Lower leg skin (tissue), 4 donors: ENCODE data around the gene CCR5AS.

Source experiments
- DNase-seq, 2 donors: peaks; one replicate each; pipeline ENCODE4 v3.0.0-alpha.2; 2019; ENCODE audit warnings: low spot score in 2 of 2
- H3K4me3 ChIP-seq: fragments of 200-600 bp; sonication (generic); 2 replicates; pipeline ENCODE4 v1.5.1; 2017; ENCODE audit warnings: mild to moderate bottlenecking, low read depth; ENCODE audit not compliant: poor library complexity, severe bottlenecking
- POLR2A ChIP-seq, 2 donors: fragments of 450-650 bp; IDR thresholded peaks; one replicate each; pipeline ENCODE4 v1.6.1; 2016 to 2017; ENCODE audit warnings: antibody characterized with exemption in 2 of 2, mild to moderate bottlenecking in 1 of 2, moderate library complexity in 1 of 2
- WGBS, 2 donors: methylation state at CpG; one replicate each; pipeline ENCODE4 v1.1.5; 2018; 5-methylcytosine and 5-hydroxymethylcytosine counted together
- intact Hi-C: fragments of 100-400 bp; cut with DNase I; formaldehyde crosslinking; loops from one replicate; pipeline ENCODE4 v1.15.0; 2023; ENCODE audit warnings: low total_unique reads
- TF ChIP-seq, protein P1 (sequence below), 3 donors: fragments of 450-650 bp; IDR thresholded peaks; one replicate each; pipeline ENCODE4 v1.5.1; 2016; ENCODE audit warnings: antibody characterized with exemption in 3 of 3, mild to moderate bottlenecking in 3 of 3, moderate library complexity in 2 of 3

Gene CCR5AS

DNA sequence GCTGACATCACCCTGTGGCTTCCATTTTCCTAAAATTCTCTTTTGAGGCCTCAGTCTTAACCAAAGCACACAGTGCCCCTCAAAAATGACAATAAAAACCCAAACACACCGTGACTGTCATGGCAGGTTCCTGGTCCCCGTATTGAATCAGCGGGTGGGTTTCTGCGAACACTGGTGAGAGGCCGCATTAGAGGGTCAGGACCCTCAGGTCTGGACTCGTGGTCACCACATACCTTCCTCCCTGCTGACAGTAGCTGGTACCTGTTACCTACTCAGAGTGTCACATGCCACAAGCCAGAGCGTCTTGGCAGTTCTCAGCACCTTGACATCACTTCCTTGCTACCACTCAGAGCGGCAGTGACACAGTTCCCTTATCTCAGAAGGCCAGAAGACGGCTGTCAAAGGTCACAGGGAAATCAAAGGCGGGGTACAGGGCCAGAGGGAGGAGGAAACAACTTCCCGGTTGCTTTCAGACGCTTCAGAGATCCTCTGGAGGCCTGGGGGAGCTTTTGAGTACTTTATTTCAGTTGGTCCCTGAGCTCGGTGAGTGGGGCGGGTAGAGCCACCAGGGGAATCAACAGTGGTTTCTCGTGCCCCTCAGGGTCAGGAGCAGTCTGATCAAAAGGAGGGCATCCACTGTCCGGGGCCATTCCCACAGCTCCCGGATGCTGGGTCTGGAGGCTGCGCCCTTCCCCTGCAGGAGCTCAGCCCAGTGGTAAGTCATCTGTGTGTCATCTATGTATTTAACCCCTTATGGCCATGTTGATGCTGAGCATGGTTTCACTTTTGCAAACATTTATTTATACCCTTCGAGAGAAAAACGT, at the start of gene CCR5AS, which contains the start of gene CCRL2:
Gene CCR5AS, minus strand, starts transcription at position 279 of the 824 bp plus-strand sequence.
Gene CCRL2, plus strand, starts transcription at position 472 of the 824 bp plus-strand sequence. CDS start 821 bp downstream, outside the sequence.
- WGBS, 2 donors: 53 to 64% methylated on average over 20 of the region's 20 CpGs
- TF ChIP-seq POLR2A (IDR thresholded peaks at IDR 0.05): no peak
- TF ChIP-seq, protein P1, sequence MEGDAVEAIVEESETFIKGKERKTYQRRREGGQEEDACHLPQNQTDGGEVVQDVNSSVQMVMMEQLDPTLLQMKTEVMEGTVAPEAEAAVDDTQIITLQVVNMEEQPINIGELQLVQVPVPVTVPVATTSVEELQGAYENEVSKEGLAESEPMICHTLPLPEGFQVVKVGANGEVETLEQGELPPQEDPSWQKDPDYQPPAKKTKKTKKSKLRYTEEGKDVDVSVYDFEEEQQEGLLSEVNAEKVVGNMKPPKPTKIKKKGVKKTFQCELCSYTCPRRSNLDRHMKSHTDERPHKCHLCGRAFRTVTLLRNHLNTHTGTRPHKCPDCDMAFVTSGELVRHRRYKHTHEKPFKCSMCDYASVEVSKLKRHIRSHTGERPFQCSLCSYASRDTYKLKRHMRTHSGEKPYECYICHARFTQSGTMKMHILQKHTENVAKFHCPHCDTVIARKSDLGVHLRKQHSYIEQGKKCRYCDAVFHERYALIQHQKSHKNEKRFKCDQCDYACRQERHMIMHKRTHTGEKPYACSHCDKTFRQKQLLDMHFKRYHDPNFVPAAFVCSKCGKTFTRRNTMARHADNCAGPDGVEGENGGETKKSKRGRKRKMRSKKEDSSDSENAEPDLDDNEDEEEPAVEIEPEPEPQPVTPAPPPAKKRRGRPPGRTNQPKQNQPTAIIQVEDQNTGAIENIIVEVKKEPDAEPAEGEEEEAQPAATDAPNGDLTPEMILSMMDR (IDR thresholded peaks at IDR 0.05): no peak
- no peak within 1 kb of the TSS for H3K4me3 ChIP-seq
- DNase-seq: peak; percentile 51 to 88
- intact Hi-C loops: no loop called here

DNA sequence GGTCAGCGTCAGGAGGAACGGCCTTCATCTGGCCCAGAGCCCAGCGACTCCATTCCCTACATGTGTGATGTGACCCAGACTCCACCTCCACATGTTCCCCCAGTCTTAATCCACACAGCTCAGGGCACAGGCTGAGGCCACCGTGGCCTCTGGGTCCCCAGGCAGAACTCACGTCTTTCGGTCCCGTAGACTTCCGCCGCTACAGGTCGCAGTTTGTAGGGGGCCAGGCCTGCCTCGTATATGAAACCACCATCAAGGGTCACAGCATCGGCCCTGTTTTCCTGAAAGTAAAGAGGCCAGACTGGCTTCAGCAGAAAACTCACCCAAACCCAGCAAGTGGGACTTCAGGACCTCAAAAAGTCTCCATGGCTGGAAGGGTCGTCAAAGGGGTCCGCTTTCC, 49.3 kb upstream of the CCR5AS start:
- intact Hi-C loops: no loop called here
- peak in 1 of 2 donors; percentile 74 for DNase-seq
- WGBS, 2 donors: 87 to 93% methylated on average over 14 of the region's 14 CpGs
- no peak overlapping the region for H3K4me3 ChIP-seq
- TF ChIP-seq, protein P1 (IDR thresholded peaks at IDR 0.05): no peak
- no peak for TF ChIP-seq POLR2A (IDR thresholded peaks at IDR 0.05)

DNA sequence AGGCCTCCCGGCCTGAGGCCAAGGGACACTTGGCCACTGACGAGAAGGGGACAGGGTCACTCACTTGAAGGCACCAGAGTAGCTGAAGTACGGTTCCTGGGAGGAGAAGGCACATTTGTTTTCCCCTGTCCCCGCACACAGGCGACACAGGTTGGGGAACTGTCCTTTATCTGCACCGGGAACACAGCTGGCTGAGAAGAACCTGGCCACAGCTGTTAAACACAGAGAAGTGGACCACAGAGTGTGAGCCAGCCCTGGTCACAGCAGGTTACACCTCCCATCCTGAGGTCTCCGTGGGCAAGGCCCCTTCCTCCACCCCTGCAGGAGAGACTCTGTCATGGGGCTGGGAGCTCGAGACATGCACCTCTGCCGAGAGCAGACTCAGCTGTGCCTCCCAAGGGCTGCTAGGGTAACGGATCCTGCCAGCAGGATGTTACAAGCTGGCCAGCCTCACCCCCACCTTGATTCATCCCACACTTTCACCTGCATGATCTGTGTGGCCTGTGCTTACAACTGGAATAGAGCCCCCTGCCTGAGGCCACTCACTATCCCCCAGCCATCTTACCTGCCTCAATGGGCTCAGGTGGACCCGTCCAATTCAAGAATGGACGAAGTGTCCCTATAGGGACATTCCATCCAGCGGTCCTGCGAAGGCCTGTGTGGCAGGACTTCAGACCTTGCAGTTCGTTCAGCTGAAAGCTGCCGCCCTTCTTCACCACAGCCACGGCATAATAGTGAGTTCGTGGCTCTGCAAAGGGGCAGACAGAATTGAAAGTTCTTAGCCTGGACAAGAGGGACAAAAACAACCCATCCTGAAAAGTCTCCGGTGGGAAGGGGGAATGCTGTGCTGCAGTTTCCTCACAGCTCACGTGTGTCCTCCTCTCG, 48.6 kb upstream of the CCR5AS start:
- WGBS, 2 donors: 86 to 89% methylated on average over 20 to 21 of the region's 21 CpGs
- intact Hi-C loops: no loop called here
- DNase-seq: peak in 1 of 2 donors; percentile 74
- TF ChIP-seq, protein P1 (IDR thresholded peaks at IDR 0.05): no peak
- no peak for TF ChIP-seq POLR2A (IDR thresholded peaks at IDR 0.05)
- no peak overlapping the region for H3K4me3 ChIP-seq

DNA sequence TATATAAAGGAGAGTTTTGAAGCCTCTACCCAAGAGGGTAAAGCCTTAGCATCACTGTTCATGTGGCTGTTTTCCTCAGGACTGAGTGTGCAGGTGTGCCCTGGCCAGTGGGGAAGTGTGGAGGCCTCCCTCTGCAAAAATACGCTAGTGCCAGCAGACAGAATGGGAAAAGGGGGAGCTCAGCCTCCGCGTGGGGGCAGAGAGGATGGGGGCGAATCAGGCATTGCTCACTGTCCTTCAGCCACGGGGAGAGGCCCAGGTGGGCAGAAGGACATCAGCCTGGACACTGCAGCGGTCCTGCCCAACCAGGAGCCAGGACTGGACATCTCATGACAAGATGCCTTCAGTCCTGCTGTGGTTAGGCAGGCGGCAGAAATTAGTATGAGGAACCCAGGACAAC, 47.7 kb upstream of the CCR5AS start:
- intact Hi-C loops: no loop called here
- WGBS, 2 donors: 90 to 91% methylated on average over 7 of the region's 7 CpGs
- TF ChIP-seq, protein P1 (IDR thresholded peaks at IDR 0.05): no peak
- TF ChIP-seq POLR2A (IDR thresholded peaks at IDR 0.05): no peak
- H3K4me3 ChIP-seq: no peak overlapping the region
- peak in 1 of 2 donors; percentile 42 for DNase-seq

DNA sequence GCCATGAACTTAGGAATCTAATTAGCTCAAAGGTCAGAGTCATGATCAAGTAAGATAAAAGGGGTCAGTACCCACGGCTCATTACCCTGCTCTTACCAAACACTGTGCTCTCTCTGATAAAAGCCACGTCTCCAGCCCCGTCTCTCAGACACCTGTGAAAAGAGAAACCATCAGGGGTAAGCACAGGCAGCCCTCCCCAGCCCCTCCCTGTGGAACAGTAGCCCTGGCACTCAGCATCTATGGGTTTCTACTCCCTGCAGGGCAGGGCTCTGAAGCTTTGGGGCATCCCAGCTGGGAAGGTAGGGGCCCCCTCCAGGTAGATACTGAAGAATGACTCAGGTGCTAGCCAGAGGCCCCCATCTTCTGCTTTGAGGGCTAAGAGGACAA, 47.3 kb upstream of the CCR5AS start:
- no peak overlapping the region for H3K4me3 ChIP-seq
- intact Hi-C loops: no loop called here
- DNase-seq: peak in 1 of 2 donors; percentile 31
- TF ChIP-seq, protein P1 (IDR thresholded peaks at IDR 0.05): no peak
- no peak for TF ChIP-seq POLR2A (IDR thresholded peaks at IDR 0.05)
- 65 to 70% methylated on average over 3 of the region's 3 CpGs for WGBS, 2 donors
